ES-I3 (cell line): Measurements from ENCODE around the gene UBE2G2.

Source experiments
- H3K36me3 ChIP-seq: 2 replicates; pipeline ENCODE4 v1.6.1; 2013; ENCODE audit warnings: mild to moderate bottlenecking, low read length, control low read depth, moderate library complexity; ENCODE audit not compliant: insufficient read depth
- H3K4me1 ChIP-seq: 2 replicates; pipeline ENCODE4 v1.6.1; 2013; ENCODE audit warnings: mild to moderate bottlenecking, control low read depth, low read length; ENCODE audit not compliant: insufficient read depth
- H3K9ac ChIP-seq: 2 replicates; pipeline ENCODE4 v1.6.1; 2013; ENCODE audit warnings: low read depth, mild to moderate bottlenecking, low read length, moderate library complexity
- H3K9me3 ChIP-seq: 2 replicates; pipeline ENCODE4 v1.6.1; 2013; ENCODE audit warnings: mild to moderate bottlenecking, low read length, moderate library complexity; ENCODE audit not compliant: control insufficient read depth, insufficient read depth

The UBE2G2 gene

DNA sequence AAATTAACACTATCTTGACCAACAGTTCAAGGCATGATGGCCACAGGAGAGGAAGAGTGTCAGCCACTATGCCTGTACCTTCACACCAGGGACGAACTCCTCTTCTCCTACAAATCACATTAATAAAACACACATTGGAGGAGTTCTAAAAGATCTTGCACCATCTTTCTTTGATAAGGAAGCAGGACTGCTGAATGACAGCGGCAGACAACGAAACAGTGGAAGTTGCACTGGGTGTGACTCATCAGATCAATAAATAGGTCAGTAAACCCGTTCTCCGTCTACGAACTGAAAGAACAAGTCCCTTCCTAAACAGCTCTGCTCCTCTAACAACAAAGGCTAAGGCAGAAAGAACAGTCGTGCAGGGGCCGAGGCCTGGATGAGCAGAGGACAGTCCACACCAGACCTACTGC, 23.1 kb downstream of the UBE2G2 start:
- Histone ChIP-seq H3K9me3 (no peaks in the 10 kb centered on the region), H3K4me1 (no peaks in the 10 kb centered on the region), H3K9ac (no peak overlapping the region), H3K36me3 (peaks cover 10% of the 10 kb centered on the region; the same call in 1 of the 2 replicates)

DNA sequence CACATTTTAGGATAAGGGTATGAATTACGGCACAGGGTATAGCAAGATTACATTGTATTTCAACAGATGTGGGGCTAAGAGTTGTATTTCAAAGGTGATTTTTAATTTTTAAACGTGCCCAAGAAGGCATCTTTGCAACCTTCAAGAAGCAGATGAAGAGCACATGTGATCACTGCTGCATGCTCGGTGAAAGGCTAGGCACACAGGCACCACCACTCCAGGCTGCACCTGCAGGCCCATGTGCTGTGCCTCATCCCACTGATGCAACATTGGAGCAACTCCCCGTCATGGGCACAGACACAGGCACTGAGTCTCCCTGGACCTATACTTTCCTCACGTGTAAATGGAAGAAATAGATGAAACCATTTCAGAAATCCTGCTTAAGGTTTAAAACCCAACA, 23.5 kb downstream of the UBE2G2 start:
- Histone ChIP-seq H3K9me3 (no peaks in the 10 kb centered on the region), H3K36me3 (peaks cover 13% of the 10 kb centered on the region), H3K9ac (no peak overlapping the region), H3K4me1 (no peaks in the 10 kb centered on the region)

DNA sequence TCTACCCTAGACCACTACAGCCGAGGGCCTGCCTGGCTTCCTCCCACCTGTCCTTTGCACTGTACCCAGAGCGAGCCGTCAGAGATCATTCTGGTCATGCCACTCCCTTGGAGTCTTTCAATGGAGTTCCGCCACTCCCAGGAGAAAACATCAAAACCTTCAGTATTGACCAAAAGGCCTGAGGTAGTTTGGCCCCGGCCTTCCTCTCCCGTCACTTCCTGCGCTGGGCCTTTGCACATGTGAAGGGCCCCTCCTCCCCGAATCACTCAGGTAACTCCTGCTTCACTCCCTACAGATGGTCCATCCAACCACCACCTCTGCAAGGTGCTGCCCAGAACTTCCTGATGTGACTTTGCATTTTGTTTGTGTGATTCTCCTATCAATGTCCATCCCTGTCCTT, 26.6 kb downstream of the UBE2G2 start:
- H3K36me3 ChIP-seq = peaks cover 15% of the 10 kb centered on the region

GRCh38 chr21:44773291-44773932, 28.2 kb downstream of the UBE2G2 start:
- Histone ChIP-seq H3K9ac (no peak overlapping the region), H3K9me3 (no peaks in the 10 kb centered on the region), H3K36me3 (peaks cover 15% of the 10 kb centered on the region), H3K4me1 (peaks cover 8% of the 10 kb centered on the region; the same call in 1 of the 2 replicates)

More for the DNA sequence above, 26.6 kb downstream of the UBE2G2 start:
- H3K9me3 ChIP-seq = no peaks in the 10 kb centered on the region
- no peak overlapping the region for H3K9ac ChIP-seq
- H3K4me1 ChIP-seq = no peaks in the 10 kb centered on the region

DNA sequence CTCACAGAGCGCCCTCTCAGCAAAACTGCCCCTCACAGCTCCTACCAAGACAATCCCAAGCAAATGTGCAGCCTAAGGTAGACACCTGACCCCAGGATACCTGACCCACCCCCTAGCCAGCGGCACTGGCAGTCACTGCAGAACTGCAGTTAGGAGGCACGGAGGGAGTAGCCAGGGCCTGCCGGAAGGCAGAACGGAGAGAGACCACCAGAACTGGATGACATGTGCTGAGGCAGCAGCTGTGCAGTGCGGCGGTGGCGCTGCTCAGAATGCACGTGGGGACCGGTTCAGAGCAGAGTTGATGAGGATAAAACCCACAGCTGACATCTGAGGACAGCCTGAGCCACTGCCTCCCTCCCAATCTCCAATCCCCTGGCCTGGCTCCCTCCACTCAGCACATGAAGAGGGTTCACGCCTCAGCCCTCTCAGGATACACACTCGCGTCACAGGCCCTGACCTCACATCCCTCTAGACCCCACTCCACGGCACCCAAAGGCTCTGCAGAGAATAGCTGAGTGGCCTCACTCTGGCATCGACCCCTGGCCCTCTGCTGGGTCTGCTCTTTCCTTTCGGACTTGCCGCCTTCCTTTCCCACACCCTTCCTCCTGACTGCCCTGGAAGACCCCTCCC, 29.6 kb downstream of the UBE2G2 start:
- no peaks in the 10 kb centered on the region for H3K9me3 ChIP-seq
- H3K4me1 ChIP-seq = peaks cover 12% of the 10 kb centered on the region; the same call in 1 of the 2 replicates
- H3K9ac ChIP-seq = no peak overlapping the region
- peaks cover 14% of the 10 kb centered on the region for H3K36me3 ChIP-seq

- Histone ChIP-seq H3K9ac (no peak overlapping the region), H3K9me3 (peaks cover 1% of the 10 kb centered on the region; the same call in 1 of the 2 replicates), H3K4me1 (peaks cover 24% of the 10 kb centered on the region; the same call in 1 of the 2 replicates), H3K36me3 (peaks cover 2% of the 10 kb centered on the region)
These were observed 33.5 kb downstream of the UBE2G2 start for GRCh38 chr21:44767834-44768831.

DNA sequence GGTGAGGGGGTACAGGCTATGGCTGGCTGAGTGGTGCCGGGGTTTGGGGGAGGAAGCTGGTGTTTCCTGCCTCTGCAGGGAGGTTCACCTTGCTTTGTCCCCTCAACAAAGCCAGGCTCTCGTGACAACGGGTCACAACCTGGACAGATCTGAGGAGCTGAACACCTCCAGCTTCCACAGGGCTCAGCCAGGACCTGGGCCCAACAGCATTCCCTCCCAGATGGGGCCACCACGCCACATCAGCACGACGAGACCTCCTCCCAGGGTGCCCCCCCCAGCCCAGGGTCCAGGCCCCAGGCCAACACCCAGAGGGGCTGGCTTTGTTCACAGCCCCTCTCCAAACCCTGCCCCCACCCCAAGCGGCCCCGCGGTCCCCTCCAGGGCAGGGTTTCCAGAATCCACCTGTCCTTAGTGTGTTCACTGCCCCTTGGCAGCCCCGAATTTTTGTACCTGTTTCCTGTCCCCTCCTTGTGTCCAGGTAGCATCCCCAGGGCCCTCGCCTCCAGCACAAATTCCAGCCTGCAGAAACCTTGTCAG, 34.7 kb downstream of the UBE2G2 start:
- Histone ChIP-seq H3K4me1 (peaks cover 24% of the 10 kb centered on the region; the same call in 1 of the 2 replicates), H3K9me3 (peaks cover 3% of the 10 kb centered on the region), H3K9ac (no peak overlapping the region)

GRCh38 chr21:44766014-44766817, 35.4 kb downstream of the UBE2G2 start:
- no peak overlapping the region for H3K9ac ChIP-seq
- no peaks in the 10 kb centered on the region; the same call in 1 of the 2 replicates for H3K36me3 ChIP-seq
- peaks cover 3% of the 10 kb centered on the region for H3K9me3 ChIP-seq
- peaks cover 24% of the 10 kb centered on the region; the same call in 1 of the 2 replicates for H3K4me1 ChIP-seq

More for the DNA sequence above, 34.7 kb downstream of the UBE2G2 start:
- no peaks in the 10 kb centered on the region; the same call in 1 of the 2 replicates for H3K36me3 ChIP-seq

GRCh38 chr21:44765231-44766013, 36.2 kb downstream of the UBE2G2 start:
- Histone ChIP-seq H3K4me1 (peaks cover 24% of the 10 kb centered on the region; the same call in 1 of the 2 replicates), H3K36me3 (no peaks in the 10 kb centered on the region), H3K9ac (no peak overlapping the region), H3K9me3 (peaks cover 3% of the 10 kb centered on the region)

DNA sequence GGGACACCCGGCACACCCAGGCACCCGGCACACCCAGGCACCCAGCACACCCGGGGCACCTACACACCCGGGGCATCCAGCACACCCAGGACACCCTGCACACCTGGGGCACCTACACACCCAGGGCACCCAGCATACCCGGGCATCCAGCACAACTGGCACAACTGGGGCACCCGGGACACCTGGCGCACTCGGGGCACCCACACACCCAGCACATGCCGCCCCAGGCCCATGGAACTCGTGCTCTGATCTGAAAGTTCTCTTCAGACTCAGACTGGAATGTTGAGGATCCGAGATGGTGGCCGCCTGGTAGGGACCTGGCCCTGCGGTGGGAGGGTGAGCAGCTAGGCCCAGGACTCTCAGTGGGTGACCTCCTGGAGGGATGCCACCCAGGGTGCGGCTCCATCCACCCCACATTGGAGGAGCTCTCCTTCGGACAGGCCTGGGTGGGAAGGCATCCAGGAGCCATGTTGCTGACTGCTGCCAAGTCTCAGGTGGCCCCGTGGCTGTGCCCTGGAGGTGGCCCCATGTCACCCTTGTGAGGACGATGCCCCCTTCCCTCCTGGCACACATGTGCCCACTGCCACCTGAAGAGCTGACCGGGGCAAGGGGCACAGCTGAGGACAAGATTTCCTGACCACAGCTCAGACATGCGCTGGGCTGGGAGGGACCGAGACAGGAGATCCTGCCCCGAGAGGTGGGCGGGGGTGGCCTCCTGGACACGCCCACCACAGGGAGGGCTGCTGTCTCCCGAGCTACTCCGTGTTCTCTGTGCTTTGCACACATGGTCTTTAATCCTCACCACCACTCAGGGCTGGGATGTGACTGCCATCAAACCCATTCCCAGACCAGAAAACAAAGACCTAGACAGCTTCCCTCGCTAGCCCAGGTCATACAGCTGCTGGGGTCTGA, 37.0 kb downstream of the UBE2G2 start:
- Histone ChIP-seq H3K4me1 (peaks cover 24% of the 10 kb centered on the region; the same call in 1 of the 2 replicates), H3K9ac (no peak overlapping the region), H3K36me3 (no peaks in the 10 kb centered on the region), H3K9me3 (peaks cover 3% of the 10 kb centered on the region)

GRCh38 chr21:44763451-44764318, 37.9 kb downstream of the UBE2G2 start:
- peaks cover 19% of the 10 kb centered on the region; the same call in 1 of the 2 replicates for H3K4me1 ChIP-seq
- H3K9me3 ChIP-seq = peaks cover 3% of the 10 kb centered on the region
- H3K36me3 ChIP-seq = no peaks in the 10 kb centered on the region
- no peak overlapping the region for H3K9ac ChIP-seq
